NCI-H524 treated with DMSO at 0.1 percent for 48 hours (cell line): ENCODE data around the gene SIGLEC14.
"Not testable (repeated sequence)": the region's sequence is repeated elsewhere in the genome, so short reads cannot be mapped to it uniquely, and the experiment has no call there.

Experiments
- DNase-seq: peaks from one replicate; lab custom pipeline; 2025; lab: John Stamatoyannopoulos, UW

The SIGLEC14 gene

GRCh38 chr19:51646730-51647129, at the start of gene SIGLEC14:
Gene SIGLEC14, minus strand, starts transcription at chr19:51646825. Its CDS starts 66 bp downstream, at chr19:51646759.
- DNase-seq = not testable (repeated sequence)

GRCh38 chr19:51695702-51696315, 49.2 kb upstream of the SIGLEC14 start:
- no peak for DNase-seq

GRCh38 chr19:51695088-51695487, 48.5 kb upstream of the SIGLEC14 start:
- no peak for DNase-seq

- DNase-seq = no peak
Observed at GRCh38 chr19:51694318-51695085, 47.9 kb upstream of the SIGLEC14 start.

- DNase-seq = no peak
Observed at GRCh38 chr19:51693819-51694218, 47.2 kb upstream of the SIGLEC14 start.

GRCh38 chr19:51693260-51693659, 46.6 kb upstream of the SIGLEC14 start, which contains the start of gene SPACA6:
Gene SPACA6, plus strand, starts transcription at chr19:51693330. Its CDS starts 197 bp downstream, at chr19:51693527.
- no peak for DNase-seq

GRCh38 chr19:51692468-51692867, 45.8 kb upstream of the SIGLEC14 start:
- DNase-seq = no peak

- no peak for DNase-seq
Observed at GRCh38 chr19:51691584-51692428, 45.2 kb upstream of the SIGLEC14 start.

- no peak for DNase-seq
Observed at GRCh38 chr19:51691074-51691583, 44.5 kb upstream of the SIGLEC14 start.

- DNase-seq = no peak
Observed at GRCh38 chr19:51690454-51691073, 43.9 kb upstream of the SIGLEC14 start.

GRCh38 chr19:51689751-51690453, 43.3 kb upstream of the SIGLEC14 start:
- DNase-seq = no peak

- DNase-seq = no peak
Observed at GRCh38 chr19:51688671-51689571, 42.3 kb upstream of the SIGLEC14 start.

GRCh38 chr19:51687791-51688670, 41.4 kb upstream of the SIGLEC14 start:
- DNase-seq = no peak

- no peak for DNase-seq
Observed at GRCh38 chr19:51686171-51686570, 39.5 kb upstream of the SIGLEC14 start.

GRCh38 chr19:51681286-51681941, 34.8 kb upstream of the SIGLEC14 start:
- no peak for DNase-seq

GRCh38 chr19:51680474-51680873, 33.8 kb upstream of the SIGLEC14 start:
- DNase-seq = no peak

- DNase-seq = no peak
Observed at GRCh38 chr19:51676566-51677083, 30.0 kb upstream of the SIGLEC14 start.

- DNase-seq = not testable (repeated sequence)
Observed at GRCh38 chr19:51675911-51676565, 29.4 kb upstream of the SIGLEC14 start.
